GM11168 (cell line): ENCODE measurements around the gene PUSL1.
"Not testable (repeated sequence)": the region's sequence is repeated elsewhere in the genome, so short reads cannot be mapped to it uniquely, and the experiment has no call there.

Source experiments
- in situ Hi-C: fragments of 300-500 bp; cut with MboI; formaldehyde crosslinking; loops from one replicate; pipeline ENCODE4 v1.12.0; 2022; ENCODE audit warnings: low sequenced_read_pairs; ENCODE audit not compliant: unreplicated experiment

The PUSL1 gene

DNA sequence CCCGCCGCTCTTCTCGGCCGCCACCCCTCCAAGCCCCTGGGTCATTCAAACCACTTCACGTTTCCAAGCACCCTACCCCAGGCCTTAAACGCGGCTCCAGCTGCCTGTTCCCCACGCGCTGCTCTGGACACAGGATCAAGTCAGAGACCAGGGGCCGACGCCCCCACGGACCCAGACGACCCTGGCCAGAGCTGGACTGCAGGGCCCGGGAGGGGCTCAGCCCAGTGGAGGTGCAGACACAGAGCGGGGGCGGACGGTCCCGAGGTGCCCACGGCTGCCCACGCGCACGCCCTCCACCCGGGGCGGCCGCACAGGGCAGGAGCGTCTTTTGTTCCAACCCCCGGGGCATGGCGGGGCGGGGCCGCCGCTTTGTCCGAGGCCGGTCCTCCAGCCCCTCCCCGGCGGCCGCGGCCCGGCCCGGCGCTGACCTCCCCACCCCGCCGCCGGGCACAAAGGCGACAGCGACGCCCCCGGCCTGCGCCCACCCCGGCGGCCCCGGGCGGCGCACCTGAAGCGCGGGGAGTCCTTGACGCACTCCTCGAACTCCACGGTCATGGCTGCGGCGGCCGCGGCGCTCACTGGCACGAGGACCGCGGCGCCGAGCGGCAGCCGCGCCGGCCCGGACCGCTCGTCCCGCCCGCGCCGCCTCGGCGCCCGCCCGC lies 1.0 kb upstream of the PUSL1 start:
- in situ Hi-C loops = no loop called here

DNA sequence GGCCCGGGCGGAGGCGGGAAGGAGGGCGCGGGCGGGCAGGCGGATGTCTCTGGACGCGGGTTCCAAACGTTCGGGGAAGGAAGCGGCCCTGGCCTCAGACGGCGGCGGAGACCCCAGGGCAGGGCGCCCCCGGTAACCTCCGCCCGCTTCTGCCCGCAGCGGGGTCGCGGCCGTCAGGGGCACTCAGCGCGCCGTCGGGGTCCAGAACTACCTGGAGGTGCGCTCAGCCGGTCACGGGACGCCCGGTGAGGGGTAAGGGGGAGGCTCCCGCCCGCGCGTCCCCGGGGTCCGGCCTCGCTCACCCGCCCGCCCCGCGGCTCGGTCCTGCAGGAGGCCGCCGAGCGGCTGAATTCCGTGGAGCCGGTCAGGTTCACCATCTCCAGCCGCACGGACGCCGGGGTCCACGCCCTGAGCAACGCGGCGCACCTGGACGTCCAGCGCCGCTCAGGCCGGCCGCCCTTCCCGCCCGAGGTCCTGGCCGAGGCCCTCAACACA lies 406 bp downstream of the PUSL1 start:
- in situ Hi-C loops = no loop called here

DNA sequence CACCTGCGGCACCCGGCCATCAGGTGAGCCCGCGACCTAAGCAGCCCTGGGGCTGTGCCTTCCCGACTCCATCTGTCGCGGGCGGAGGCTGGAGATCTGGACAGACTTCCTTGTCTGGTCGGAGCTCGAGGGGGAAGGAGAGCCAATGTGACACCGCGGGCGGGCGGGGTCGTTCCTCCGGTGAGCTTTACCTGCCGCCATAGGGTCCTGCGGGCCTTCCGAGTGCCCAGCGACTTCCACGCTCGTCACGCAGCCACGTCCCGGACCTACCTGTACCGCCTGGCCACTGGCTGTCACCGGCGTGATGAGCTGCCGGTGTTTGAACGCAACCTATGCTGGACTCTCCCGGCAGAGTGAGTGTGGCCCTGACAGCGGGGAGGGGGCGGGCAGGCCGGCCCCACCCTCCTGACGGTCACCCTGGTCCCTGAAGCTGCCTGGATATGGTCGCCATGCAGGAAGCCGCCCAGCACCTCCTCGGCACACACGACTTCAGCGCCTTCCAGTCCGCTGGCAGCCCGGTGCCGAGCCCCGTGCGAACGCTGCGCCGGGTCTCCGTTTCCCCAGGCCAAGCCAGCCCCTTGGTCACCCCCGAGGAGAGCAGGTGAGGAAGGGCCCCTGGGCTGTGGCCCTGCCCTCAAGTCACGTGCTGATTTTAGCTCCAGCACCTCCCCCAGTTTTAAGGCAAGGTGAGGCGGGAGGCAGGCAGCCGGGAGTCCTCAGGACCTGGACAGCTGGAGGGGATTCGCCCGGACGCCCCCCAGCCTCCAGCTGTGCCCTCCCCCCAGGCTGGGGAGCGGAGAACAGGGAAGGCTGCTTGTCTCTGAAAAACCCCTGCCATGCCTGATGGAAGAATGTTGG lies 1.1 kb downstream of the PUSL1 start:
- in situ Hi-C loops = no loop called here

DNA sequence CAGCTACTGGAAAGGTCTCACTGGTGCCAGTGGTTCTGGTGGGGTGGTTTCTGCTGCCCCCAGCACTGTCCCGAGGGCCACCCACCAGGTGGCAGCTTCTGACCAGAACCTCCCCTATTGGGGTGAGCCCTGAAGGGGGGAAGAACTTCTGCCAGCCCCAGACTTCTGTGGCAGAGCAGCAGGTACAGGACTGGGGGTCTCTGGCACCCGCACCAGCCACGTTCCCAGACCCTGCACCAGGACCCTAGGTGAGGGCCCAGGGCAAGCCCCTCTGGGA lies 1.6 kb downstream of the PUSL1 start:
- in situ Hi-C loops = no loop called here

DNA sequence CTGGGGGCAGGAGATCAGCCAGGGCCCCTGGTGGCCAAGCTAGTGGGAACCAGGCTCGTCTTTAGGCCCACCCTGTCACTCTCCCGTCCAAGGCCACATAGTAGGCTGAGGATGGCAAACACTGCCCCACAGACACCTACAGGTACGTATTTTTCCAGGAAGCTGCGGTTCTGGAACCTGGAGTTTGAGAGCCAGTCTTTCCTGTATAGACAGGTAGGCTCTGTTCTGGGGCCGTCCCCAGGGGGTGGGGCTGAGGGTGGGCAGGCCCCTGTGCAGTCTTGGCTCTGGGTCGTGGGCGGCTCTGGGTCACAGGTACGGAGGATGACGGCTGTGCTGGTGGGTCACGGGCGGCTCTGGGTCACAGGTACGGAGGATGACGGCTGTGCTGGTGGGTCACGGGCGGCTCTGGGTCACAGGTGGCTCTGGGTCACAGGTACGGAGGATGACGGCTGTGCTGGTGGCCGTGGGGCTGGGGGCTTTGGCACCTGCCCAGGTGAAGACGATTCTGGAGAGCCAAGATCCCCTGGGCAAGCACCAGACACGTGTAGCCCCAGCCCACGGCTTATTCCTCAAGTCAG lies 2.2 kb downstream of the PUSL1 start:
- in situ Hi-C loops = no loop called here

DNA sequence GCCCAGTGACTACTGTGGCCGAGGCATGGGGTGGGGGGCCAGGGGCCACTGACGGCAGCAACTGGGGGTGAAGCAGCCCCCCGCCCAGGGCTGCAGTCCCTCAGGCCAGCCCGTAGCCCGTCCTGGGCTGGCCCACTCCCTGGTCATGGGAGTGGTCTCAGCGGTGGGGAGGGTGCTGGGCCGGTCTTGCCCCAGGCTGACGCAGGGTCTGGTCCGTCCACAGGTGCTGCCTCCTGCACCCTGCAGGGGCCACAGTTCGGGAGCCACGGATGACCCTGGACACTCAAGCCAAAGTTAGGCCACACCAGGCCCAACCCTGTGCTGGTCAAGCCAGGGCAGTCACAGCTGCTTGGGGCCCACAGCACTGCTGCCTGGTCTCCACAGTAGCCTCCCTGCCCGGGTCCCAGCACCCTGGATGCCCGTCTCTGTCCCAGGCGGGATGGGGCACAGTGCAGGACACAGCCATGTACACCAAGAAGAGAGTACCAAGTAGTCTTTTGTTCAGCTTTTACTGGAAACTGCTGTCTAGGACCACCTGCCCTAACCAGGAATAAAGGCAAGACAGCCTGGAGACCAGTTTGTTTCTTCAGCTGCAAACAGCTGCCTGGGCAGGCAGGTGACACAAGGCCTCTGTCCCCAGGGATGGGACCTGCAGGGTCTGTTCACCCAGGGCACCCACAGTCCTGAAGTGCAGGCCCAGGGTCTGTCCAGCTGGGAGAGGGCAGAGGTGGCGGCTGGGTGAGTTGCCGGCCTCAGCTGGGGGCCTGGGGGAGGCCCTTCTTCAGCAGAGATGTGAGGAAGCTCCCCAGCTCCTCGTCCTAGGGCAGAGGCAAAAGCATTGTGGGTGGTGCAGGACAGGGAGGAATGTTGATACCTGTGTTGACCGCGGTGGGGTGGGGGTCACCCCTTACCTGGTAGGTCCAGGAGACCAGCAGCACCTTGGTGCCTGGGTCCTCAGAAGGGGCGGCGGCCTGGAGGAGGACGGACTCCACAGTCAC lies 3.0 kb downstream of the PUSL1 start:
- in situ Hi-C loops = no loop called here

DNA sequence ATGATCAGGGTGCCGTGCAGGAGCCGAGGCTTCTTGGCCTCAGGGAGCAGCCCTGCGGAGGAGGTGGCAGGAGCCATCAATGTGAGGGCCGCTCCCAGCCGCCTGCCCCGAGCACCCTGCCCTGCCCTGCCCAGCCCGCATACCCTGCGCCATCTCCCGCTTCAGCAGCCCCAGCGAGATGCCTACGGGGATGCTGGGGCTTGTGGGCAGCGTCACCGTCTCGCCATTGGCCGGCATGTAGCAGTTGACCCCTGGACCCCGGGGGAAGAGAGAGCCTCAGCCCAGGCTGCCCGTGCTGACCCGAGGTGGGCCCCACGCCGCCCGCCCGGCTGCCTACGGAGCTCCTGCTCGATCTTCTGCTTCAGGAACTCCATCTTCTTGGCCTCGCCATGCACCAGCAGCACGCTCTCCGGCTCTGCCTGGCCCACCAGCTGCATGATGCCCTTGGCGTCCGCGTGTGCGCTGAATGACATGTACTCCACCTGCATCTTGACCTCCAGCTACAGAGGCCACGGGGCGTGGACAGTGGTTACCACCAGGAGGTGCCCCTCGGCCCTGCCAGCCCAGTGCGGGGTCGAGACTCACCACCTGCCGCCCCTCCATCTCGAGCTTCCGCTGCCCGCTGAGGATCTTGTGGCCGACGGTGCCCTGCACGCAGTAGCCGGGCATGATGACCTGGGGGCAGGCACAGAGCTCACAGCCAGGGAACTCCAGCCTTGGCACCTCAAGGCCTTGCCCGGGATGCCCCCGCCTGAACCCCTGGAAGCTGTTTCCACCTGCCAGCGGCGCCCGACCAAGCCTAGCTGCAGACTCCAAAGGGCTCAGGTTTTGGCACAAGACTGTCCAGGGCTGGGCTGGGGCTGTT lies 4.3 kb downstream of the PUSL1 start:
- in situ Hi-C loops = no loop called here

DNA sequence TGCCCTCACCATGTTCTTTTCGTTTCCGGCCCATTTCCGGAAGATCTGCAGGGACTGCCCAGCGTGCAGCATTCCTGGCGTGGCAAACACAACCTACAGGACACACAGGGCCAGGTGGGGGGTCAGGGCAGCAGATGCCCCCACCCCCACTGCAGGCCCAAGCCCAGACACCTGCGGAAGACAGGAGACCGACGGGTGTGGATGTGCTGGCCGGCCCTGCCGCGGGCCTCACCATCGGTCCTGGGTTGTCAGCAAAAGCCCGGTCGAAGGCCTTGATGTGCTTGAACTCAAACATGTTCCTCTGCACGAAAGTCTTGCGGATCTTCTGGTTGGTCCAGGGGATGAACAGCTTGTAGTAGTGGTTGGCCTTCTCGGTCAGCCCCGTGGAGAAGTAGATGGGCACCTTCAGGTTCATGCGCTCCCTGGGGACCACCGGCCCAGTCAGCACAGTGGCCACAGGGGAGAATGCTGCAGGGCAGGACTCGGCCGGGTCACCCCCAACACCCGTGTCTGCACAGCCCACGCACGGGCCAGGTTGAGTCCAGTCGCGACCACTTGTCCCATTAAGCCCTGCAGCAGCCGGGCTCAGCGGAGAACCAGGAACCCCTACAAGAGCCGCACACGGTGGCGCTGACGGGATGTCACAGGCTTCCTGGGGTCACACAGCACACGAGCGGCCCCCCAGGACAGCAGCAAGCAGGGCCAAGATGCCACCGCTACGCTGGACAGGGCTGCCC lies 5.3 kb downstream of the PUSL1 start:
- in situ Hi-C loops = no loop called here

DNA sequence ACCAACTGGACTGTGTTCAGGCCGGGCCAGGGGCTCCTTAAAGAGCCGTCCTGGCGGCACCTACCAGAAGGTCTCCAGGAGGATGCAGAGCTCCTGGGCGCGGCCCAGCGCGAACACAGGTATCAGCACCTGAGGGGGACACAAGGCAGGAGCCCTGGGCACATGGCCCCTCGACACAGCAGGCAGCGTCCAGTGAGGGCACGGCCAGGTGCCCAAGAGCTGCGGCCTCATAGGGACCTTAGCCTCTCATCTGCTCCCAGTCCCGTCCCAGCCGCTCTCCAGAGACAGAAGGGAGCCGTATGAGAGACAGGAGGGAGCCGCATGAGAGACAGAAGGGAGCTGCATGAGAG lies 5.8 kb downstream of the PUSL1 start:
- in situ Hi-C loops = no loop called here

DNA sequence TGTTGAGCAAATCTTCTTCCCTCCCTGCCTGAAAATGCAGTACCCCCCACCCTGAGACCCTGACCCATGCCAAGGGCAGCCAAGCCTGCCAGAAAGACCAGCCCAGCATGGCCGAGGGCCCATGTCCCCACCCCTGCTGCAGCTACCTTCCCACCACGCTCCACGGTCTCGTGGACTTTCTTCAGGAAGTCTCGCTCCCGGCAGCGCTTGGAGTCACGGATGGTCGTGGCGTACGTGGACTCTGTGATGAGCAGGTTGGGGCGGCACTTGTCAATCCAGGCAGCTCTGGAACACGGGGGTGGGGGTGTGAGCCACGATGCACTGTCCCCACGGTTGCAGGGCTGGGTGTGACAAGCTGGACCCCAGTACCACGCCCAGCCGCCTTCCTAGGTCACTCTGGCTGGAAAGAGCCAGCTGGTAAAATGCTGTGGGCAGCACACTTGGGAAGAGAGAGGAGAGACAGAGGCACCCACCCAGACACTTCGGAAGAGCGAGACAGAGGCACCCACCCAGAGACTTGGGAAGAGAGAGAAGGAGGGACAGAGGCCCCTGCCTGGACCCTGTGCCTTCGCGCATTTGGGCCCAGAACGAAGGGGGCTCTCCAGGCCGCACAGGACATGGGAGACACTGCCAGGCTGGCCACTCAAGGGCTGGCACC lies 6.4 kb downstream of the PUSL1 start:
- in situ Hi-C loops = no loop called here

DNA sequence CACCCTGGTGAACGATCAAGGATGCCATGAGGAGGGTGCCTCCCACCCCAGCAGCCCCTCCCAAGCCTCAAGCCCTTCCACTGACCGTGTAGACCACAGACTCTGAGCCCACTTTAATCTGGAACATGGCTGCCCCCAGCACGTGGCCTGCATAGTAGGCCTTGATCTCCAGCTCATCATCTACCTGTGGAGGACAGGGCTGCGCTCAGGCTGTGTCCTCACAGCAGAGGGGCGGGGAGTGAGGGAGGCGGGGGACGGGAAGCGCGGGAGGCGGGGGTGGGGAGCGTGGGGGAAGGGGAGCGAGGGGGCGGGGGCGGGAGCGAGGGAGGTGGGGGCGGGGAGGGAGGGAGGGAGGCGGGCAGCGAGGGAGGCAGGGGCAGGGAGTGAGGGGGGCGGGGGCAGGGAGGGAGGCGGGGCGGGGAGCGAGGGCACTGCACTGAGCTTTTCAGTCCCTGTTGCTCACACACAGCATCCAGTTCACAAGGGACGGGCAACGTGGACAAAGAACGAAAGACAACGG lies 7.1 kb downstream of the PUSL1 start:
- in situ Hi-C loops = no loop called here

DNA sequence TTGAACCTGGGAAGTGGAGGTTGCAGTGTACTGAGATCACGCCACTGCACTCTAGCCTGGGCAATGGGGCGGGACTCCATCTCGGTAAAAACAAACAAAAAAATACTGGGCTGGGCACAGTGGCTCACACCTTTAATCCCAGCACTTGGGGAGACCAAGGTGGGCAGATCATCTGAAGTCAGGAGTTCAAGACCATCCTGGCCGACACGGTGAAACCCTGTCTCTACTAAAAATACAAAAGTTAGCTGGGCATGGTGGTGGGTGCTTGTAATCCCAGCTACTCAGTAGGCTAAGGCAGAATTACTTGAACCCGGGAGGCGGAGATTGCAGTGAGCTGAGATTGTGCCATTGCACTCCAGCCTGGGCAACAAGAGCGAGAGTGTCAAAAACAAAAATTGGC lies 7.8 kb downstream of the PUSL1 start:
- in situ Hi-C loops = not testable (repeated sequence)

DNA sequence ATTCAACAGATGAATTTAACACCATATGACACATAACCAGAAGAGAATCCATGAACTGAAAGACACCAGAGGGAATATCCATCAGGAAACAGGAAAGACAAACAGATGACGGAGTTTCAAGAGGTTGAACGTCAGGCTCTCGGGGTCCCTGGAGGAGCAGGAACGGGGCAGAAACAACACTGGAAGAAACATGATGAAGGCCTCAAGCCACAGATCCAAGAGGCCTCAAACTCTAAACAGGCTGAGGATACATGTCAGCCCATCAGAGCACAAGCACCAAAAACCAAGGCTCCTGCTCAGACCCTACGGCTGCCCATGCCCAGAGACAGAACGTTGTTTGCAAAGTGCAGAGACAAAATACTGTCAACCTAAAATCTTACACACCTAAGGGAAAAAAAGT lies 9.0 kb downstream of the PUSL1 start:
- in situ Hi-C loops = no loop called here

DNA sequence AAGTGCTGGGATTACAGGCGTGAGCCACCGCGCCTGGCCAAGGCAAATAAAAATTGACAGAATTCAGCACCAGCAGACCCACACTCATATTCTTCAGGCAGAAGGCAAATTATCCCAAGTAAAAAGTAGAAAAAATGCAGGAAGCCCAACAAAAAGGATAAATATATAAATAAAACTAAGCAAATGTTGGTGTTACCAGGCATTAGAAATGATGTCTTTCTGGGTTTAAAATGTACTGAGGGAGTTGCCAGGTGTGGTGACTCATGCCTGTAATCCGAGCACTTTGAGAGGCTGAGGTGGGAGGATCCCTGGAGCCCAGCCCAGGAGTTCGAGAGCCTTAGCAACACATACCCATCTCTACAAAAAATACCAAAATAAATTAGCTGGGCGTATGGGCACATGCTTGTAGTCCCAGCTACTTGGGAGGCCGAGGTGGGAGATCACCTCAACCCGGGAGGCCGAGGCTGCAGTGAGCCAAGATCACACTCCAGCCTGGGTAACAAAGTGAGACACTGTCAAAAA lies 9.8 kb downstream of the PUSL1 start:
- in situ Hi-C loops = no loop called here

DNA sequence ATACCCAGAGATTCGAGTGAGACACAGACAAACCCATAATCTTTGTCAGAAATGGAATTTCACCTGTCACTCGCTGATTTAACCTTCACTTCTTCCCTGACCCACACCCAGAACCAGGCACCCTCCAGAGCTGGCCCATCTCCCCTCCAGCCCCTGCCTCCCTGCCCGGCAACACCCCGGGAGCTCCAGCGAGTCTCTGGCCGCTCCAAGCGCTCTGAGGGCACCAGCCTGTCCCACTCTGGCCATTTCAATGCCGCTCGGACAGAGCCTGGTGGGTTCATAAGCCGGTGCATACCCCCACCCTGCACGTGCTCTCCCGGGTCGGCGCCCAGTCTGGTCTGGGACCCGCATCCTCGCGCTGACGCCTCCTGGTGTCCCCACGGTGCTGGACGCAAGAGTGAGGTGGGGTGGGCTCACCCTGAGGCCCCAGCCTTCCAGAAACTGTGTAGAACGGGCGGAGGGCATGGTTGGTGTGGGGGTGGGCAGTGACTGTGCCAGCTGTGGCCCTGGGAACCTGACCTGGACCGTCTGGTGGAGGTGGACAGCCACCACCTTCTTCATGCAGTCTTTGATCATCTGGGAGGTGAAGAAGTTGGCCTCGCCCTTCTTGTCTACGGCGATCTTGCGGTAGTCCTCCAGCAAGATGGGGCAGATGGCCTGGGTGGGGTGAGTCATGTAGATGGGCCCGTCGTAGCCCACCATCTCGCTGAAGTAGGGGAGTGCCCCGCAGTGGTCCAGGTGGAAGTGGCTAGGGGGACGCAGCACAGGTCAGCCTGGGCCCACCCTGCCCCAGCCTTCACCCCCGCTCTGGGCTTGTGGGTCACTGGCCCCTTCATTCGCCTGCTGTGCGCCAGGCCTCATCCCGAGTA lies 10.6 kb downstream of the PUSL1 start:
- in situ Hi-C loops = no loop called here

DNA sequence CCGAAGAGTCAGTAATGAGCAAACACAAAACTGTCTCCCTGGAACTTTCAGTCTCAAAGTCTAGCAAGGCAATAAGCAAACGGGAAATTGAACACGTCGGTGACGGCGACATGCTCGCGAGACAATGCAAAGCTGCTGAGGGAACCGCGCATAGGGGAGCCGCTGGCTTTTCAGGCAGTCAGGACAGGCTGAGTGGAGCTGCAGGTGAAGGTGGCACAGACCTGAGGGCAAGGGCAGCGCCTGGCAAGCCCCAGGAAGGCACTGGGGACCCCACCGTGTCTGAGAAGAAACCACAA lies 11.2 kb downstream of the PUSL1 start:
- in situ Hi-C loops = no loop called here
